Inflammatory macrophage treated with lipopolysaccharide for 1 hour (primary cell): ENCODE results near the gene WDR31.
"Not testable (repeated sequence)": the region's sequence is repeated elsewhere in the genome, so short reads cannot be mapped to it uniquely, and the experiment has no call there.

Experiments
- DNase-seq, 2 donors: peaks; one replicate each; pipeline ENCODE4 v3.0.0-alpha.2; 2020 to 2022

WDR31 gene

DNA sequence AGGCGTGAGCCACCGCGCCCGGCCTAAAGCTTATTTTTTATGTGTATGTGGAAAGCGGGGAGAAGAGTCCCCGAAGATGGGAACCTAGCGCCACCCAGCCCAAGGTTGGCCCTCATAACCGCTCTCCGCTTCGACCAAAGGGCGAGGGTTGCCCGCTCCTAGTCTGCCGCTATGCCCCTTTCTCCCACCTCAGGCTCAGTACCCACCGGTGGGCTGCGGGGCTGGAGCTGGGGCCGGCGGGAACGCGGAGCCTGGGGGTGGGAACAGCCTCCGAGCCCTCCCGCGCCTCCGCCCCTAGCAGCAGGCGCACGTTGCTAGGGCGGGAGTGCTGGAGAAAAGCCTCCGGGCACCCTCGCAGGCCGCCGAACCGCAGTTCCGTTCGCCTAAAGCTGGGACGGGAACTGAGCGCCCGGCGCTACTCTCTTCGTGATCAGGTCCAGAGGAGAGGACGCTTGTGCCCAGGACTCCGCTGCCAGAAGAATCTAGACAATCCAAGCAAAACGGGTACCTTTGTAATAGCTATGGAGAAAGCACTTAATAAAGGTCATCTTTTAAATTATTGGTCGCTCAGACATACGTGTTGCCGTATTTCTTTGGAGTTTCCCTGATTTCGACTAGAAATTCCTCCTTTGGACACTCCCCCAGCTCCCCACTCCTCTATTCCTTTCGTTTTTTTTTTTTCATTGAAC is at the start of gene WDR31:
WDR31 (minus strand) TSS at position 265 of the 689 bp plus-strand sequence. CDS start 8,253 bp downstream, outside the sequence.
- DNase-seq = peak; percentile 74 to 88

DNA sequence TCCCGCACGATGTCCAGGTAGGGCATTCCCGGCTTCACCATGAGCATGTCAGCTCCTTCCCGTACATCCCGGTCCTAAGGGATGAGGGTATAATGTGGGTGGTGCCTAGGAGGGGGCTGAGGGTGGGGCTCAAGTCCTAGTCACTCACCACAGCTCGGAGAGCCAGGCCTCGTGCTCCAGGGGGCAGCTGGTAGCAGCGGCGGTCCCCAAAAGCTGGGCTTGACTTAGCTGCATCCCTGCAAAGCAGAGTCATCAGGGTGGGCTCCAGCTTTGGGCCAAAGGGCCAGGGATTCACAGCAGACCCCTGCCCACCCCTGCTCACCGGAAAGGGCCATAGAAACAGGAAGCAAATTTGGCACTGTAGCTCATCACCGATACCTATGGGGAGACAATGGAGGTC is 49.4 kb upstream of the WDR31 start:
- no peak for DNase-seq

DNA sequence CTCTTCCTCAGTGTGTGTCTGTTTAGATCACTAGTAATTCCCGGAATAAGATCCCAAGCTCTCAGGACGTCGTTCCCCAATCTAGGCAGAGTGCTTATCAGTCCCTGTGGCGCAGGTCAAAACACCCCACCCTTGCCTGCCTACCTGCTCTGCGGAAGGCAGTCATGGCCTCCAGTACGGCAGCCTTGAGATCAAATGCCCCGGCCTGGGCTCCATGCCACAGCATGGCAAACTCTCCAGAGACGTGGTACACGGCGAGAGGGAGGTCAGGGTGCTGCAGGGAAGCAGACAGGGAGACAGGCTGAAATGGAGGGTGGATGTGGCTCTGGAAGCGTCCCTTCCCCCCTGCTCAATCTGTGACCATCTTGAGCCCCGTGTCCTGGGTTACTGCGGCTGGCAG is 48.8 kb upstream of the WDR31 start:
- DNase-seq = no peak

DNA sequence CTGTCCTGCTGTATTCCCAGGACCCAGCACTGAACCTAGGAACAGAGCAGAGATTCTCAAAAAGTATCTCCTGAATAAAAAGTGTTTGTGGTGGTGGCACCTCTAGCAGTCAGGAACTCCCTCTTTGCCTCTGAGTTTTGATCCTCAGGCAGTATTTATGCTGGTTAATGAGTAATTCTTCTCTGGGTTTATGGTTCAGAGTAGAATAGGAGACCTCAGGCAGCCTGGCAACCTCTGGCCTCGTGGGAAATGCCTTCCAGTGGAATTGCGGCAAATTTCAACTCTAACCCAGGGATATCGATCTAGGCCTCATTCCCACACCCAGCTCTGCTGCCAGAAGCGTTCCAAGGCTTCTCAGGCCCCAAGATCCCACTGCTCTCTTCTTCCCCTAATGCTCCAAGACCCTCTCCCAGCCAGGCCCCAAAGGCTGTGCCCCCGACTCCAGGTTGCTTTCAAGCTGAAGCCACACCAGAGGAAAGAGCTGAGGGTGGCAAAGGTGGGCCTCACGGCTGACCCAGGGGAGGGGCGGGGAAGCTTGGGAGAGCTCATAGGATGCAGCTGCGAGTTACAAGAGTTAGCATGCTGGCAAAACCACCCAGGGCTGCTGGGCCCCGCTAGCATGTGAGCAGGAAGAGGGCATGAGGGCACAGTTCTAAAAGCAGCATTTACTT is 47.6 kb upstream of the WDR31 start:
- DNase-seq = no peak

DNA sequence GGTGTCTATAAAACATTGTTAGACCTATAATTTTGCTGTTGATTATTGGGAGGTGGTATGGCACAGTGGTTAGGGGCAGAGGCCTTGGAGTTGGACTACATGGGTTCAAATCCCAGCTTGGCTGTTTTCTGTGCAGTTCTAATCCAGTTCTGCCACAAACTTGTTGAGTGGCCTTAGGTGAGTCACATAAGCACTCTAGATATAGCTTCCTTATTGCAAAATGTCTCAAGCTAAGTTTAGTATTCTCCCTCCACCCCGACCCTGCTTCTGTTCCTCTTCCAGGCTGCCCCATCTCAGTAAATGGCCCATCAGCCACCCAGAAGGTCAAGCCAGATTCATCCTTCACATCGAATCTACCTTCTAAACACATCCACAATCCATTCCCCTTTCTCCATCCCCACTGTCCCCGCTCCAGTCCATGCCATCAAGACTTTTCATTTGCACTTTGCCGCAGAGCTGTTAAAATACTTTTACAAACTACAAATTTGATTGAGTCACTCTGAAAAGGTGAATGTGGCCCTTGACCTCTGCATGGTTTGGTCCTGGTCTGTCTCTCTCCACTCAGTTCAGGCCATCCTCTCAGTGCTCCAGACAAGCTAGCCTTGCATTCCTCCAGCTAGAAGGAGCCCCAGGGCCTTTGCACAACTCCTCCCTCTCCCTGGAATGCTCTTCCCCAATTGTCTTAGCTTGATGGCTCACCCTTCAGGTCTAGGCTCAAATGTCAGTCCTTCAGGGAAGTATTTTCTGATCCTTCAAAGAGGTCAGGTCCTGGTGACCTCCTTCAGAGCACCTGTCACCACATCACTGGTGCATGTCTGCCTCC is 46.7 kb upstream of the WDR31 start:
- no peak for DNase-seq

DNA sequence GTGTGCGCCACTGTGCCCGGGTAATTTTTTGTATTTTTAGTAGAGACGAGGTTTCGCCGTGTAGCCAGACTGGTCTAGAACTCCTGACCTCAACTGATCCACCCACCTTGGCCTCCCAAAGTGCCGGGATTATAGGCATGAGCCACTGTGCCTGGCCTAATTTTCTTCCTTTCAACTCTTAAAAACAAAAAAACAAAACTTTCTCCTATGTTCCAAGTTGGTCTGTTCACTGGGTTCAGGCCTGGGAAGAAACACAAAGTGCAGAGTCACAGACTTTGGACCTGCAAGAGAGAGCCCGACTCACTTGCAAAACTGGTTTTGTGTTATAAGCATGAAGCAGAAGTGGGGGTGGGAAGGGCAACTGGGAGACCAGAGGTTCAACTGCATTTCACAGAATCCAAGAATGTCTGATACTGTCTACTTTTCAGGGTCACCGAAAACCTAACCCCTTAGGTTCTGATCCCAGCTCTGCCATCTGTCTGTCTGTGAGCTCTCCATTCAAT is 41.9 kb upstream of the WDR31 start:
- DNase-seq = no peak

DNA sequence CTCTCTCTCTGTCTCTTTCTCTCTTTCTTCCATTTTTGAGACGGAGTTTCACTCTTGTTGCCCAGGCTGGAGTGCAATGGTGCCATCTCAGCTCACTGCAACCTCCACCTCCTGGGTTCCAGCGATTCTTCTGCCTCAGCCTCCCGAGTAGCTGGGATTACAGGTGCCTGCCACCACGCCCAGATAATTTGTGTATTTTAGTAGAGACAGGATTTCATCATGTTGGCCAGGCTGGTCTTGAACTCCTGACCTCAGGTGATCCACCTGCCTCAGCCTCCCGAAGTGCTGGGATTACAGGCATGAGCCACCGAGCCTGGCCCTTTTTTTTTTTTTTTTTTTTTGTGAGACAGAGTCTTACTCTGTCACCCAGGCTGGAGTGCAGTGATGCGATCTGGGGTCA is 41.4 kb upstream of the WDR31 start:
- DNase-seq = not testable (repeated sequence)

DNA sequence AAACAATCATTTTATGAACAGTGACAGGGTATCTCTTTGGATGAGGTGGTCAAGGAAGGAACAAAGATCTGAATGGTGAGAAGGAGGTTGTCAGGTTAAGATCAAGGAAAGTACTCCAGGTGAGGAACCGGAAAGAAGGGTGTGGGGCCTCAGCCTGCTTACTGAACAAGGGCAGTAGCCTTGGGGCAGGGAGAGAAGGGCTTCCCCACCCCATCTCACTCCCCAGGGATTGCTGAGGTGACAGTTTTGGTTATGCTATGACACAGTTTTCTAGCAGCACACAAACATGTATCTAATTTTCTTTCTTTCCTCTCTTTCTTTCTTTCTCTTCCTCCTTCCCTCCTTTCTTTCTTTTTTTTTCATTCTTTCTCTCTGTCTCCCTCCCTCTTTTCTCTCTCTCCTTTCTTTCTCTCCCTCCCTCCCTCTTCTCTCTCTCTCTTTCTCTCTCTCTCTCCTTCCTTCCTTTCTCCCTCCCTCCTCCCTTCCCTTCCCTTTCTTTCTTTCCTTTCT is 40.8 kb upstream of the WDR31 start:
- DNase-seq = no peak

DNA sequence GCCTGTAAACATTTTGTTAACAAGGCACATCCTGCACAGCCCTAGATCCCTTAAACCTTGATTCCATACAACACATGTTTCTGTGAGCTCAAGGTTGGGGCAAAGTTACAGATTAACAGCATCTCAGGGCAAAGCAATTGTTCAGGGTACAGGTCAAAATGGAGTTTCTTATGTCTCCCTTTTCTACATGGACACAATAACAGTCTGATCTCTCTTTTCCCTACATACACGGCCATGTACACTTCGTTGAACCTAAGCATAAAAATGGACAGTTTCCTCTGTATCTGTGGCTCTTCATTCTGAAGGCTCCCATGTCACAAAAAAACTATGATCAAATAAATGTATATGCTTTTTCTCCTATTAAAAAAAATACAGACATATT is 39.7 kb upstream of the WDR31 start:
- DNase-seq = not testable (repeated sequence)

DNA sequence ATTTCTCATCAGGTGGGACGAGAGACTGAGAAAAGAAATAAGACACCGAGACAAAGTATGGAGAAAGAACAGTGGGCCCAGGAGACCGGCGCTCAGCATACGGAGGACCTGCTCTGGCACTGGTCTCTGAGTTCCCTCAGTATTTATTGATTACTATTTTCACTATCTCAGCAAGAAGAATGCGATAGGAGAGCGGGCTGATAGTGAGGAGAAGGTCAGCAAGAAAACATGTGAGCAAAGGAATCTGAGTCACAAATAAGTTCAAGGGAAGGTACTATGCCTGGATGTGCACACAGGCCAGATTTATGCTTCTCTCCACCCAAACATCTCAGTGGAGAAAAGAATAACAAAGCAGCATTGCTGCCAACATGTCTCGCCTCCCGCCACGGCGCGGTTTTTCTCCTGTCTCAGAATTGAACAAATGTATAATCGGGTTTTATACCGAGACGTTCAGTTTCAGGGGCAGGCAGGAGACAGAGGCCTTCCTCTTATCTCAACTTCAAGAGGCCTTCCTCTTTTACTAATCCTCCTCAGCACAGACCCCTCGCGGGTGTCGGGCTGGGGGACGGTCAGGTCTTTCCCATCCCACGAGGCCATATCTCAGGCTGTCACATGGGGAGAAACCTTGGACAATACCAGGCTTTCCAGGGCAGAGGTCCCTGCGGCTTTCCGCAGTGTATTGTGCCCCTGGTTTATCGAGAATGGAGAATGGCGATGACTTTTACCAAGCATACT is 39.2 kb upstream of the WDR31 start:
- not testable (repeated sequence) for DNase-seq

DNA sequence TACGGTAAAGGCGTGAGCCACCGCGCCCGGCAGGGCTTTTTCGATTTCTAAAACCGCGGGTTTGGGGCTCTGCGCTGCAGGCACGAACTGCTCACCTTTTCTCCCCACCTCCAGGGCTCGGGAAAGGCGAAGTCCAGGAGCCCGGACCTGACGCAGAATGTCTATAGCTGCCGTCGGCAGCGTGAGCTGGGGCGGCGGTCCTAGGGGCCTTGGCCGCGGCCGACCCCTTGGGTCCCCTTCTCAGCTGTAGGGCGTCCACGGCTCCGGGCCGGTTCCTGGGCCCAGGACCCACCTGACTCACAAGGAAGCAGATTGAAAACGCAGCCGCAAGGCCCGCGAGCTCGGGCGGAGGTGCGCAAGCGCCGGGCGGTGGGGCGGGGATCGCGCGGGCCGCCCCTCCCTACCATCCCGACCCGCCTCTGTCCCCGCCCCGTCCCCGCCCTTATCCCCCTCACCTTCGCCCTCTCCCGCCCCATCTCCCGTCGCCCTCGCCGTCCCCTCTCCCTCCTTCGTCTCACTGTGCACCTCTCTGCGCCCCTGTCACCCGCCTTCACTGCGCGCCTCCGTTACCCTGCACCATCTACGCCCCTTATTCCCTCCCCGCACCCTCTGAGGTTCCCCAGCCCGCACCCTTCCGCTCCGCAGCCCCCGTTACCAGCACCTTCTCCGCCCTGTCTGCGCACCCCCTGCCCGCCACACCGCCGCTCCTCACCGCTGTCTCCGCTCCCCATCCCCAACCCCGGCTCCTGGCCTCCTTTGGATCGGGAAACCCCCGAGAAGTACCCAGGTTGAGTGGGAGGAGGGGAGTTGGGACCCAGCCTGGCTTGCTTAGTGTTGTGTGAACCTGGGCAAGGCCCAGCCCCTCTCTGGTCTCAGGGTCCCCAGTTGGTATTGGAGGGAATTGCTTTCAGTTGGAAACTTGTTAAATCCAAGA is 36.8 kb upstream of the WDR31 start, which contains the start of gene HDHD3:
HDHD3 (minus strand) TSS at position 353 of the 934 bp plus-strand sequence. CDS start 2,632 bp downstream, outside the sequence.
- DNase-seq = peak; percentile 55 to 57

DNA sequence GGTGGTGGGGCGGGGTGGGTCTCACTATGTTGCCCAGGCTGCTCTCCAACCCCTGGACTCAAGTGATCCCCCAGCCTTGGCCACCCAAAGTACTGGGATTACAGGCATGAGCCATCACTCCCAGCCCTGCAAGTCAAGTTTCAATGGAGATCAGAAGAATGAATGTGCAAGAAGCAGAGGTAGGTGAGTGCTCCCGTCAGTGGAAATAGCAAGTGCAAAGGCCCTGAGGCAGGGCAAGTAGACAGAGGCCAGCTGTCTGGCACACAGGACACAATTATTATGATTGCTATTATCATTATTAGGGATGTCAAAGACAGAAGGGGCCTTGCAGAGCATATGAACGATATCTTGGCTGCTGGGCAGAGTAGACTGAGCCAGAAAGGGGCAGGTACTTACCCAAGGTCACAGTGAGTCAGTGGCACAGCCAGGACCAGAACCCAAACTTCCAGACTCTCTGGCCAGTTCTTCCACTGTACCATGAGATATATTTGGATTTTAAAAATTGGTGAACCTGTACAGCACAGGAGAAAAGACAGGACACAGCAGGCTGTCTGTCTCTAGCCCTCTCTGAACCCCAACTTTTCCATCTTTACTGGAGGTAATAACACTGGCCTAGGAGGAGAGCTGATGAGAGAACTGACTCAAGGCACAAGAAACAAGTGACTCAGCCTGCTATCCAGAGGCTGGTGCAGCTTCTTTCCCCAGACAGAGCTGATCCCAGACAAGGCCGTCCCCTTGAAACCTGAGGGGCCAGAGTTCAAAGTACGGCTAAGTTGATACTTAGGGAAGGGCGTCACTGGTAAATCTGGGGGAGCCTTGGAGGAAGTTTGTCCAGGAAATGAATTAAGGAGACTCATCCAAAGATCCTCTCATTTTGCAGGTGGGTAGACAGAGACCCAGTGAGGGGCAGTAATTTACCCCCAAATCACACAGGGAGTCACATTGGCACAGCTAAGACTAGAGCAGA is 35.3 kb upstream of the WDR31 start:
- DNase-seq = no peak

DNA sequence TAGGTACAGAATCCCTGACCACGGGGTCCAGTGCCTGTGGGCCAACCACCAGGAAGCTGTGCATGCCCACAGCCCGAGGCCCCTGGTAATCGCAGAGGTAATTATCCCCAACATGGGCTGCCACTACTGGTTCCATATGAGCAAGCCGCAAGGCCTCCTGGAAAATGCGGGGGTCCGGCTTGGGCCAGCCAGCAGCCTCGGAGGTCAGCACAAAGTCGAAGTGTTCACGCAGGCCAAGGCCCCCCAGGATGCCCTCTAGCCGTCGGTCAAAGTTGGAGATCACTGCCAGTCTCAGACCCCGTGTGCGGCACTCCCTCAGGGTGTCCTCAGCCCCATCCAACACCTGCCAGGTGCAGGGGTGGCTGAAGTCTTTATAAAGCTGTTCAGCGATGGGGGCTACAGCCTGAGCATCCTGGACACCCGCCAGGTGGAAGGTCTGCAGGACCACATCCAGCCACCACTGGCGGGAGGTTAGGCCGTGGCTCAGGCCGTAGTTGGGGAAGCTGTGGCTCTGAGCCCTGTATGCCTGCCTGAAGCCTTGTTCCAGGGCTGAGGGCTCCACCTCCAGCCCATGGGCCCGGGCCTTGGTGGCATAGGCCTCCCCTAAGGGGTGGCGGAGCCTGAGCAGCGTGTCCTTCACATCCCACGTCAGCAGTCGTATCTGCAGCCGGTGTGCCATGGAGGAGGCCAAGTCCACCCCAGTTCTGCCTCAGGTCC is 33.8 kb upstream of the WDR31 start:
- DNase-seq = no peak

DNA sequence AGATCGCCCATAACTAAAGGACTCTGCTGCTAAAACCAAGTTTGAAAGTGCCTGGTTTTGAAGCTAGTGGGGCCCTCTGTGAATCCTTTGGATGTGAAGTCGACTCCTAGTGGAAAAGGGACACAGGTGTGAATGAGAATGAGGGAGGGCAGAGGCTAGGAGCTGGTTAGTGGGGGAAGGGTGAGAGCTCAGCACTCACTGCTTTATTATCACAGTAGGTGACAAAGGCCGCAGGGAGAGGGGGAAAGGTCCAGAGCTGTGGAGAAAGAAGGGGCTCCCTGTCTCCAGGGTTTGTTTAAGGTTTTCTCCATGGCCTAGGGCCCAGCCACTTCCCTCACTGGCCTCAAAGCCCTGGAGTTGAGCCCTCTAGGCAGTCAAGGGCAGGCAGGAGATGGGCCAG is 33.2 kb upstream of the WDR31 start:
- DNase-seq = no peak

DNA sequence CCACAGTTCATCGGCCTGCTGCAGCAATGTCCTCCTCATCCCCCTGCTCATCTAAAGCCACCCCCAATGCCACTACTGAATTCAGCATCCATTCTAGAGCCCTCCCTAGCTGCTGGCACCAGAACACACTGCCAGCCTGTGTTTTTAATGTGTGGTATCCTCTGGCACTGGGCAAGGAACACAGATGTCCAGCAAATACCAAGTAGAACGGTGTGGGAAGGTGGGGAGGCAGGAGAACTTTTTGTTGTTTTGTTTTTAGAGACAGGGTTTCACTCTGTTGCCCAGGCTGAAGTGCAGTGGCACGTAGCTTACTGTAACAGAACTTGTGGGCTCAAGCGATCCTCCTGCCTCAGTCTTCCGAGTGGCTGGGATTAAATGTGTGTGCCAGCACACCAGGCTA is 32.0 kb upstream of the WDR31 start:
- DNase-seq = no peak

DNA sequence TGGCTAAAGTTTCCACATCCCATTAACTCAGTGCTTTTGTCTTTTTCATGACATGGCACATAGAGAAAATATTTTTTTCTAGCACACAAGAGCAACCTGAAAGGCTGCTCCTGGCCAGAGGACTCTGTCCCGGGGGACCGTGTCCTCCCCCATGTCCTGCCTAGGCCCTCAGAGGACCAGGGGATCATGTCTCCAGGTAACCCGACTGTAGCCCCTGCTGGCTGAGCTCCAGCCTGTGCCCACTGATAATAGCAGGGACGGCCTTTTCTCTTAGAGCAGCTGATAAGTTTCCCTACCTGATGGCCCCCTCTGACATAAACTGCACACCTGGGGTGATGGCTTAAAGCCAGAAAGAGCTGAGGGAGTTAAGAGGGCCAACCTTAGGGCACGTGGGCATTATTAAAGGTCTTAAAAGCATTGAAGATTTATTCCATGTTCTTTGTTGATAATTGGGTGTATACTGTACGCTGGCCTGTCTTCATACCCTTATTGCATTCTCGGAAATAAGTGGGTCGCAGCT is 30.8 kb upstream of the WDR31 start:
- no peak for DNase-seq

DNA sequence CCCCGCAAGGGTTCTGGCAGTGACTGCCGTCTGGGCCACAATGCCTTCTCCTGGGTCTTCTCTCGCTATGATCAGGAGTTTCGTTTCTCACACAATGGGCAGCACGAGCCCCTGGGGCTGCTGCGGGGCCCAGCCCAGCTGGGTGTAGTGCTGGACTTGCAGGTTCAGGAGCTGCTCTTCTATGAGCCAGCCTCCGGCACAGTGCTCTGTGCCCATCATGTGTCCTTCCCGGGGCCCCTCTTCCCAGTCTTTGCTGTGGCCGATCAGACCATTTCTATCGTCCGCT is 29.7 kb upstream of the WDR31 start:
- DNase-seq = no peak

DNA sequence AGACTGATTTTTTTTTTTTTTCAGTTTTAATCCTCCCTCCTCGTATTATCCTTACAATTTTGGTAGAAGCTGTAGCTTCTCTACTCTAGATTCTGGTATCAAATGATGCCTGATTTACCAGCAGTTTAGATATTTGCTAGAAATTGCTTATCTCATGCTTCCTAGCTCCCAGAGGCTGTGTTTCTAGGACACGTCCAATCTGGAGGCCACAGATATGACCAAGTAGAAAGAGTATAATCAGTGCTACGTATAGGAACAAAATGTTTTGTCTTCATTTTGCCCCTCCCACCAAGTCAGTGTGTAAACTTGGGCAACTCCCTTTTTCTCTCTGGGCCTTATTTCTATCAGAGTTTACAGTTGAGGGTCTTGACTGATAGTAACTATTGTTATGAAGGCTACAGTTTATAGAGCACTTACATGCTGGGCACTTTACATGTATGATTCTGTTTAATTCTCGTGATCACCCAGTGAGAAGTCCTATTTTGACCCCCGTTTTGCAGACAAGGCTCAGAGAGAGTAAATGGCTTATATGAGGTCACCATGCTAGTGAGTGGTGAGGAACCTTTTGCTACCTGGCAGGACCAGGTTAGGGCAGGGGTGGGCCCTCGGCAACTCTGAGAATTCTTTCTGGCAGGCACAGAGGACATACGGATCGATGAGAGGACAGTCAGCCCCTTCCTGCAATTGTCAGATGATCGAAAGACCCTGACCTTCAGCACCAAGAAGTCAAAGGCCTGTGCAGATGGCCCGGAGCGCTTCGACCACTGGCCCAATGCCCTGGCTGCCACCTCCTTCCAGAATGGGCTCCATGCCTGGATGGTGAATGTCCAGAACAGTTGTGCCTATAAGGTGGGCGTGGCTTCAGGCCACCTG is 29.1 kb upstream of the WDR31 start:
- DNase-seq = no peak
